ENCODE data around the gene CPLX3.

CPLX3 gene

DNA sequence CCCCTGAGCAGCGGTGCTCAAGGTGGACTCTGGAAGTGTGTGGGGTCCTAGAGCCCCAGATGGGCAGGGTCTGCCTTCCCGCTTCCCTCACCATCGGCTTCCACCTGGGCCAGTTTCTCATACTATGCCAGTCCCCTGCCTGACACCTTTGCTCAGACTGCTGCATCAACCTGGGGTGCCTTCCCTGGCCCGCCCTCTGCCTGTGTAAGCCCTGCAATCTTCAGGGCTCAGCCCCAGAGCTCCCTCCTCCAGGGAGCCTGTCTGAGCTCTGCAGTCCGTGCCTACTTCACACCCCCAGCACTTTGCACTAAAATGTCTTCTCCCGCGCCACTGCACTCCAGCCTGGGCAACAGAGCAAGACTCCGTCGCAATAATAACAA, 31.5 kb upstream of the CPLX3 start:
- no peak overlapping the region for H3K9ac ChIP-seq (ENCODE audit: low read depth, low read length)
- no peaks in the 10 kb centered on the region for H3K9me3 ChIP-seq (ENCODE audit: insufficient read depth, low read length, severe bottlenecking)
- DNase-seq (no peak), ATAC-seq (ENCODE audit: insufficient read depth, low read depth) (no peak)
- H3K27ac ChIP-seq (ENCODE audit: low read length), result no peak overlapping the region
- H3K79me2 ChIP-seq (ENCODE audit: insufficient read depth, low read length), result peaks cover 73% of the 10 kb centered on the region
- TF ChIP-seq EZH2 (IDR thresholded peaks at IDR 0.05; ENCODE audit: borderline replicate concordance, low read depth, low read length, severe bottlenecking), result no peak
- TF ChIP-seq, protein P1, sequence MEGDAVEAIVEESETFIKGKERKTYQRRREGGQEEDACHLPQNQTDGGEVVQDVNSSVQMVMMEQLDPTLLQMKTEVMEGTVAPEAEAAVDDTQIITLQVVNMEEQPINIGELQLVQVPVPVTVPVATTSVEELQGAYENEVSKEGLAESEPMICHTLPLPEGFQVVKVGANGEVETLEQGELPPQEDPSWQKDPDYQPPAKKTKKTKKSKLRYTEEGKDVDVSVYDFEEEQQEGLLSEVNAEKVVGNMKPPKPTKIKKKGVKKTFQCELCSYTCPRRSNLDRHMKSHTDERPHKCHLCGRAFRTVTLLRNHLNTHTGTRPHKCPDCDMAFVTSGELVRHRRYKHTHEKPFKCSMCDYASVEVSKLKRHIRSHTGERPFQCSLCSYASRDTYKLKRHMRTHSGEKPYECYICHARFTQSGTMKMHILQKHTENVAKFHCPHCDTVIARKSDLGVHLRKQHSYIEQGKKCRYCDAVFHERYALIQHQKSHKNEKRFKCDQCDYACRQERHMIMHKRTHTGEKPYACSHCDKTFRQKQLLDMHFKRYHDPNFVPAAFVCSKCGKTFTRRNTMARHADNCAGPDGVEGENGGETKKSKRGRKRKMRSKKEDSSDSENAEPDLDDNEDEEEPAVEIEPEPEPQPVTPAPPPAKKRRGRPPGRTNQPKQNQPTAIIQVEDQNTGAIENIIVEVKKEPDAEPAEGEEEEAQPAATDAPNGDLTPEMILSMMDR (IDR thresholded peaks at IDR 0.05; ENCODE audit: borderline replicate concordance, extremely low read depth, low read length, poor library complexity, severe bottlenecking), result no peak
- no peaks in the 10 kb centered on the region; the same call in 1 of the 2 replicates for H3K4me1 ChIP-seq (ENCODE audit: insufficient read depth, low read length)
- no peak overlapping the region for H3K4me2 ChIP-seq (ENCODE audit: insufficient read depth, low read length)
- H3K36me3 ChIP-seq (ENCODE audit: insufficient read depth, low read length), result peaks cover 46% of the 10 kb centered on the region
- H2AFZ ChIP-seq (ENCODE audit: low read depth, low read length), result no peak overlapping the region
- H4K20me1 ChIP-seq (ENCODE audit: insufficient read depth, low read length), result peaks cover 76% of the 10 kb centered on the region
- H3K4me3 ChIP-seq (ENCODE audit: low read depth in 1 of 2, low read length in 2 of 2), result no peak overlapping the region
- H3K27me3 ChIP-seq (ENCODE audit: insufficient read depth, low read length, poor library complexity), result no peaks in the 10 kb centered on the region

DNA sequence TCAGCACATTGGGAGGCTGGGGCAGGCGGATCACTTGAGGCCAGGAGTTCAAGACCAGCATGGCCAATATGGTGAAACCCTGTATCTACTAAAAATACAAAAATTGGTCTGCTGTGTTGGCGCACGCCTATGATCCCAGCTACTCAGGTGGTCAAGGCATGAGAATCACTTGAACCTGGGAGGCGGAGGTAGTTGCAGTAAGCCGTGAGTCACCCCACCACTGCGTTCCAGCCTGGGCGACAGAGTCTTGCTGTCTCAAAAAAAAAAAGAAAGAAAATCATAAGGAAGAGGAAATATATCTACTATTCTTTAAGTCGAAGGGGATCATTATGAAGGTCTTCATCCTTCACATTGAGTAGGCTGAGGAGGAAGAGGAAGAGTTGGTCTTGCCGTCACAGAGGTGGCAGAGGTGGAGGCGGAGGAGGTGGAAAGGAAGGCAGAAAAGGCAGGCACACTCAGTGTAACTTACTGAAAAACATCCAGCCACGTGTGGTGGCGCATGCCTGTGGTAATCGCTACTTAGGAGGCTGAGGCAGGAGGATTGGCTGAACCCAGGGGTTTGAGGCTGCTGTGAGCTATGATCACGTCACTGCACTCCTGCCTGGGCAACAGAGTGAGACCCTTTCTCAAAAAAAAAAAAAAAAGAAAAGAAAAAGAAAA, 30.3 kb upstream of the CPLX3 start:
- Histone ChIP-seq H3K4me3 (ENCODE audit: low read depth in 1 of 2, low read length in 2 of 2) (no peak overlapping the region), H3K36me3 (ENCODE audit: insufficient read depth, low read length) (peaks cover 55% of the 10 kb centered on the region), H3K4me2 (ENCODE audit: insufficient read depth, low read length) (no peak overlapping the region), H3K79me2 (ENCODE audit: insufficient read depth, low read length) (peaks cover 62% of the 10 kb centered on the region), H3K9me3 (ENCODE audit: insufficient read depth, low read length, severe bottlenecking) (no peaks in the 10 kb centered on the region), H3K9ac (ENCODE audit: low read depth, low read length) (no peak overlapping the region), H4K20me1 (ENCODE audit: insufficient read depth, low read length) (peaks cover 77% of the 10 kb centered on the region), H3K4me1 (ENCODE audit: insufficient read depth, low read length) (no peaks in the 10 kb centered on the region), H2AFZ (ENCODE audit: low read depth, low read length) (no peak overlapping the region), H3K27ac (ENCODE audit: low read length) (no peak overlapping the region), H3K27me3 (ENCODE audit: insufficient read depth, low read length, poor library complexity) (no peaks in the 10 kb centered on the region)
- no peak for ATAC-seq (ENCODE audit: insufficient read depth, low read depth)
- TF ChIP-seq EZH2 (IDR thresholded peaks at IDR 0.05; ENCODE audit: borderline replicate concordance, low read depth, low read length, severe bottlenecking), result no peak
- TF ChIP-seq, protein P1 (IDR thresholded peaks at IDR 0.05; ENCODE audit: borderline replicate concordance, extremely low read depth, low read length, poor library complexity, severe bottlenecking), result no peak
- no peak for DNase-seq

DNA sequence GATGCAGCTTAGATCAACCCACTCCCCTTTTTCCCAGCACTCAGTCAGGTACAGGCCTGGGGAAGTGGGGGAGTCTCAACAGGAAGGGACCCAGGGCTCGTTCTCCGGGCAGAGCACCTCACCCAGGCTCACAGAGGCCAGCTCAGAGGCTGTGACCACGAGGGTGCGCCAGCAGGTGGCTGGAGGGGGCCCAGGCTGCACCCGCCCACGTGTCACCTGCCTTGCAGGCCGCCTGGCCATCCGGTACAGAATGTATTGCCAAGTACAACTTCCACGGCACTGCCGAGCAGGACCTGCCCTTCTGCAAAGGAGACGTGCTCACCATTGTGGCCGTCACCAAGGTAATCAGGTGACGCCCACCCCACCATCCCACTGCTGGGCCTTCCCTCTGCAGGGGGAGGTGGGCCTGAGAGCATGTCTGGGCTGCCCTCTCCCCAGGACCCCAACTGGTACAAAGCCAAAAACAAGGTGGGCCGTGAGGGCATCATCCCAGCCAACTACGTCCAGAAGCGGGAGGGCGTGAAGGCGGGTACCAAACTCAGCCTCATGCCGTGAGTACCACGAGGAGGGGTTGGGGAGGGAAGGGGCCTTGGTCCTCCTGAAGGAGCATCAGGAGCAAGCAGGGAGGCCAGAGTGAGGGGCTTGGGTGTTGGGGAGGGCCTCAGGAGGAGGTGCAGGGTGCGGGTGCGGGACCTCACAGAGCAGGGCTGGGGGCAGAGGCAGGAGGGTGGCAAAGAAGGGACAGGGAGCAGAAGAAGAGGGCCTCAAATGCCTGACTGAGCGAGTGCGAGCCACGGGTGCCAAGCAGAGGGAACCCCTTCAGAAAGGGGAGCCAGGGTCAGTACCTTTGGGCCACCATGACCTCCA, 27.8 kb upstream of the CPLX3 start:
- Histone ChIP-seq H3K9ac (ENCODE audit: low read depth, low read length) (no peak overlapping the region), H3K4me1 (ENCODE audit: insufficient read depth, low read length) (no peaks in the 10 kb centered on the region), H4K20me1 (ENCODE audit: insufficient read depth, low read length) (peaks cover 55% of the 10 kb centered on the region), H3K36me3 (ENCODE audit: insufficient read depth, low read length) (peaks cover 67% of the 10 kb centered on the region), H3K27me3 (ENCODE audit: insufficient read depth, low read length, poor library complexity) (no peaks in the 10 kb centered on the region), H3K9me3 (ENCODE audit: insufficient read depth, low read length, severe bottlenecking) (no peaks in the 10 kb centered on the region), H3K27ac (ENCODE audit: low read length) (no peak overlapping the region), H3K4me3 (ENCODE audit: low read depth in 1 of 2, low read length in 2 of 2) (no peak overlapping the region), H2AFZ (ENCODE audit: low read depth, low read length) (no peak overlapping the region), H3K79me2 (ENCODE audit: insufficient read depth, low read length) (peaks cover 37% of the 10 kb centered on the region), H3K4me2 (ENCODE audit: insufficient read depth, low read length) (no peak overlapping the region)
- DNase-seq, result no peak
- TF ChIP-seq, protein P1 (IDR thresholded peaks at IDR 0.05; ENCODE audit: borderline replicate concordance, extremely low read depth, low read length, poor library complexity, severe bottlenecking), result no peak
- TF ChIP-seq EZH2 (IDR thresholded peaks at IDR 0.05; ENCODE audit: borderline replicate concordance, low read depth, low read length, severe bottlenecking), result no peak
- ATAC-seq (ENCODE audit: insufficient read depth, low read depth), result no peak

All from DND-41 (cell line).